Spleen (tissue), 11 donors: ENCODE results near the gene AFTPH. TPM values are rescaled to one million over a fixed set of nuclear protein-coding genes. Genes with fewer than 3 reads are reported as not detected.

Experiments
- DNase-seq: peaks from one replicate; pipeline ENCODE4 v3.0.0-alpha.2; 2020
- H3K27ac ChIP-seq, 8 donors: fragments of 200-600 bp; sonication (generic) in 7 of 8; 1 replicate in 4 of 8; 2 replicates in 4 of 8; pipeline versions ENCODE4 v1.5.0 to v1.8.0; 2016 to 2021; ENCODE audit warnings: inconsistent platforms in 4 of 8, mild to moderate bottlenecking in 4 of 8, moderate library complexity in 1 of 8
- H3K27me3 ChIP-seq, 7 donors: fragments of 200-600 bp; sonication (generic) in 6 of 7; replicated peaks in 1 of 7; 1 replicate in 4 of 7; 2 replicates in 3 of 7; pipeline versions ENCODE4 v1.5.0 to v1.8.0; 2016 to 2021; ENCODE audit warnings: inconsistent platforms in 3 of 7, mild to moderate bottlenecking in 1 of 7
- H3K36me3 ChIP-seq, 6 donors: fragments of 200-600 bp; sonication (generic) in 5 of 6; 1 replicate in 4 of 6; 2 replicates in 2 of 6; pipeline versions ENCODE4 v1.5.0 to v1.8.0; 2016 to 2021; ENCODE audit warnings: inconsistent platforms in 2 of 6
- H3K4me1 ChIP-seq, 6 donors: fragments of 200-600 bp; sonication (generic) in 5 of 6; 1 replicate in 3 of 6; 2 replicates in 3 of 6; pipeline versions ENCODE4 v1.5.0 to v1.8.0; 2016 to 2021; ENCODE audit warnings: inconsistent platforms in 3 of 6
- H3K4me3 ChIP-seq, 8 donors: fragments of 200-600 bp; sonication (generic) in 7 of 8; 1 replicate in 4 of 8; 2 replicates in 4 of 8; pipeline versions ENCODE4 v1.5.0 to v1.8.0; 2016 to 2021; ENCODE audit warnings: inconsistent platforms in 4 of 8, mild to moderate bottlenecking in 4 of 8, moderate library complexity in 2 of 8
- H3K9me3 ChIP-seq, 8 donors: fragments of 200-600 bp; sonication (generic) in 7 of 8; 1 replicate in 4 of 8; 2 replicates in 4 of 8; pipeline versions ENCODE4 v1.5.0 to v1.8.0; 2016 to 2021; ENCODE audit warnings: inconsistent platforms in 4 of 8
- CTCF ChIP-seq, 11 experiments: fragments of 200-600 bp in 7 of 11; fragments of 450-650 bp in 4 of 11; sonication (generic) in 4 of 11; IDR thresholded peaks in 8 of 11; conservative IDR thresholded peaks in 3 of 11; 1 replicate in 7 of 11; 2 replicates in 4 of 11; pipeline versions ENCODE4 v1.4.0 to v1.8.0; 2016 to 2021; ENCODE audit warnings: antibody characterized with exemption in 11 of 11, inconsistent platforms in 4 of 11, mild to moderate bottlenecking in 1 of 11
- POLR2A ChIP-seq, 3 donors: fragments of 450-650 bp; IDR thresholded peaks; one replicate each; pipeline ENCODE4 v1.5.1; 2017; ENCODE audit warnings: antibody characterized with exemption in 3 of 3, mild to moderate bottlenecking in 1 of 3
- POLR2AphosphoS5 ChIP-seq, 3 donors: sonication (generic); formaldehyde crosslinking; IDR thresholded peaks; one replicate each; pipeline ENCODE4 v1.5.1; 2017; ENCODE audit warnings: antibody characterized with exemption in 3 of 3
- WGBS, 5 donors: extraction: QIAGEN DNeasy Blood & Tissue Kit in 3 of 5; methylation state at CpG; one replicate each; pipeline versions ENCODE4 v1.1.5 to v1.1.7; 2013 to 2018; 5-methylcytosine and 5-hydroxymethylcytosine counted together
- intact Hi-C: fragments of 100-400 bp; cut with DNase I; formaldehyde crosslinking; loops from one replicate; pipeline ENCODE4 v1.15.0; 2023; ENCODE audit warnings: low total_unique reads
- polyA plus RNA-seq, 3 donors: library from polyadenylated mRNA; stranded (reverse); fragments of 200-250 nt; gene quantifications; one replicate each; pipeline ENCODE4 v1.2.1, GENCODE V29; 2013
- total RNA-seq, 7 donors: library from RNA; depleted of rRNA in 3 of 7; stranded (reverse); fragments of >200 nt in 3 of 7; fragmentation: NEBNext Ultra II Directional in 4 of 7; extraction: Animal tissue kit (Norgen Biotek cat#: 25700) in 4 of 7; gene quantifications; one replicate each; pipeline versions ENCODE4 v1.1.0 to v1.2.1, GENCODE V29; 2016 to 2021
- donor health status: healthy with polysubstance abuse.
- donor health status: DM: no; HTN: no; CAD: no; lungs with moderate emphysema.
- donor health status: DM: no; HTN: no; CAD: no.
- donor health status: Bipolar disorder and iron deficiency.
- donor health status: healthy.
- donor health status: DM: no; HTN: no; CAD: no.
- donor health status: DM: yes; HTN: yes; CAD: no.

AFTPH gene
- total and polyA plus RNA-seq, 10 donors, result 36.9 to 71.1 (median 49.9) TPM

GRCh38 chr2:64551851-64552250 is 27.7 kb downstream of the AFTPH start:
- intact Hi-C loops, result no loop called here
- H3K36me3 ChIP-seq, result peaks cover 0 to 47% (median 11%) of the 10 kb centered on the region in 6 donors
- no peaks in the 10 kb centered on the region for H3K27me3 ChIP-seq
- TF ChIP-seq POLR2A (IDR thresholded peaks at IDR 0.05) (no peak), CTCF (IDR thresholded peaks at IDR 0.05 in 8 of 11, conservative IDR thresholded peaks at IDR 0.05 in 3 of 11) (no peak), POLR2AphosphoS5 (IDR thresholded peaks at IDR 0.05) (no peak)
- DNase-seq, result no peak
- WGBS, 5 donors, result 93 to 100% (median 97%) methylated on average over 1 of the region's 1 CpG
- H3K4me3 ChIP-seq, result no peak overlapping the region
- H3K27ac ChIP-seq, result no peak overlapping the region
- H3K9me3 ChIP-seq, result no peaks in the 10 kb centered on the region
- peaks cover 4 to 15% (median 7%) of the 10 kb centered on the region in 6 donors for H3K4me1 ChIP-seq

- peaks cover 0 to 67% (median 11%) of the 10 kb centered on the region in 6 donors for H3K36me3 ChIP-seq
- intact Hi-C loops, result no loop called here
- H3K4me1 ChIP-seq, result peaks cover 0 to 2% (median 0%) of the 10 kb centered on the region in 6 donors
- no peak overlapping the region for H3K4me3 ChIP-seq
- H3K27ac ChIP-seq, result no peak overlapping the region
- no peaks in the 10 kb centered on the region for H3K9me3 ChIP-seq
- H3K27me3 ChIP-seq, result no peaks in the 10 kb centered on the region
- no peak for TF ChIP-seq POLR2AphosphoS5 (IDR thresholded peaks at IDR 0.05)
- TF ChIP-seq POLR2A (IDR thresholded peaks at IDR 0.05), result no peak
- TF ChIP-seq CTCF (IDR thresholded peaks at IDR 0.05 in 8 of 11, conservative IDR thresholded peaks at IDR 0.05 in 3 of 11), result no peak
- no peak for DNase-seq
Observed at GRCh38 chr2:64554117-64554516, 30.0 kb downstream of the AFTPH start.

GRCh38 chr2:64558445-64559081 is 34.4 kb downstream of the AFTPH start:
- Histone ChIP-seq H3K27ac (no peak overlapping the region), H3K36me3 (peaks cover 0 to 48% (median 2%) of the 10 kb centered on the region in 6 donors), H3K9me3 (no peaks in the 10 kb centered on the region), H3K4me3 (no peak overlapping the region), H3K4me1 (peaks cover 0 to 18% (median 9%) of the 10 kb centered on the region in 6 donors), H3K27me3 (no peaks in the 10 kb centered on the region)
- no peak for DNase-seq
- no peak for TF ChIP-seq POLR2AphosphoS5 (IDR thresholded peaks at IDR 0.05)
- no peak for TF ChIP-seq POLR2A (IDR thresholded peaks at IDR 0.05)
- TF ChIP-seq CTCF (IDR thresholded peaks at IDR 0.05 in 8 of 11, conservative IDR thresholded peaks at IDR 0.05 in 3 of 11), result no peak
- WGBS, 5 donors, result 84 to 95% (median 90%) methylated on average over 4 of the region's 4 CpGs
- intact Hi-C loops, result no loop called here

GRCh38 chr2:64562148-64562784 is 38.1 kb downstream of the AFTPH start:
- H3K27ac ChIP-seq, result no peak overlapping the region
- H3K4me1 ChIP-seq, result peaks cover 0 to 38% (median 13%) of the 10 kb centered on the region in 6 donors
- H3K9me3 ChIP-seq, result no peaks in the 10 kb centered on the region
- peak in 8 of 11 experiments; percentile 11 to 61 (median 34) for TF ChIP-seq CTCF (IDR thresholded peaks at IDR 0.05 in 8 of 11, conservative IDR thresholded peaks at IDR 0.05 in 3 of 11)
- TF ChIP-seq POLR2AphosphoS5 (IDR thresholded peaks at IDR 0.05), result no peak
- intact Hi-C loops, result loop anchor here (5.0 kb wide), 1 partner anchor 230 kb away; no protein-coding TSS in a partner anchor
- H3K4me3 ChIP-seq, result no peak overlapping the region
- H3K36me3 ChIP-seq, result peaks cover 0 to 29% (median 0%) of the 10 kb centered on the region in 6 donors
- no peak for DNase-seq
- 65 to 97% (median 74%) methylated on average over 2 of the region's 2 CpGs for WGBS, 5 donors
- no peaks in the 10 kb centered on the region for H3K27me3 ChIP-seq
